ENCODE measurements around the gene ACTR1B.
"Not testable (repeated sequence)": the region's sequence is repeated elsewhere in the genome, so short reads cannot be mapped to it uniquely, and the experiment has no call there.

ACTR1B gene

DNA sequence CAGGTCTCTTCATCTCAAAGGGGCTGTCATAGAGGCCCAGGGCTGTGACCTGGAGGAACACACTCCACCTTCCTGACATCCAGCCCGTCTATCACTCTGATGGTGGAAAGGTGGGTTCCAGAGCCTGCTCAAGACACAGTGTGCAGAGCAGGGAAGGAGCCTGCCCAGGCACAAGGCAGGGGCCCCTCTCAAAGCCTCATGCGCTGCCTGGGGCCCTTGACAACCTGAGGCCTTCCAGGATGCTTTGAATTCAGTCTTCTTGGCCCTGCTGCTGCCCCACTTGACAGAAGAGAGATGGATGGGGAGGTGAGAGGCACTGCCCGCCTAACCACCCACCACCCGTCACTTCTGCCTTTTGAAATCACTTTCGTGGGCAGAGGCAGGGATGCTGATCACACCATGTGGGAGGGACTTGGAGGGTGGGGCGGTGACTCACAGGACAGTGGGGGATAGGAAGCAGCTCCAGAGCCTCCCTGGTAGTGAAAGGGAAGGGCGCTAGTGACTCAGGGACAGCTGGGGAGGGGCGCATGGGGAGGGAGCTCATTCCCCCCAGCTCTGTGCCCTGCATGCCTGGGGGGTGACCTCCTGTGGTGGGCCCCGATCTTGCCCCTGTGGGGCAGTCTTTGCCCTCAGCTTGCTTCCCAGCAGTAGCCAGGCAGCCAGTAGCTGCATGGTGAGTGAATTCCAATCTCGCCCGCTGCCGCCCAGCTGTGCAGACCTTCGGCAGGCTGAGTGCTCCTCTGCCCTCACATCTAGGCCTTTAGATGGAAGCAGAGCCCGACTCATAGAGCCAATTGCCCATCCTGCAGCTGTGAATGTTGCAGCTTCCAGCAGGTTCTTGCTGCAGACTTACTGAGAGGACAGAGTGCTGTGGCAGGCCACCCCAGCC is 44.7 kb downstream of the ACTR1B start:
- H3K27ac ChIP-seq; H3K4me2 ChIP-seq (ENCODE audit: low read length); H3K27me3 ChIP-seq (ENCODE audit: control insufficient read depth, insufficient read depth, low read length); H2AFZ ChIP-seq; H3K79me2 ChIP-seq; H3K9me3 ChIP-seq (ENCODE audit: control insufficient read depth, low read length); H3K9ac ChIP-seq; H3K36me3 ChIP-seq (ENCODE audit: control insufficient read depth, insufficient read depth, low read length); H3K4me3 ChIP-seq (ENCODE audit: low read depth, low read length); H3K4me1 ChIP-seq: not testable (repeated sequence)

DNA sequence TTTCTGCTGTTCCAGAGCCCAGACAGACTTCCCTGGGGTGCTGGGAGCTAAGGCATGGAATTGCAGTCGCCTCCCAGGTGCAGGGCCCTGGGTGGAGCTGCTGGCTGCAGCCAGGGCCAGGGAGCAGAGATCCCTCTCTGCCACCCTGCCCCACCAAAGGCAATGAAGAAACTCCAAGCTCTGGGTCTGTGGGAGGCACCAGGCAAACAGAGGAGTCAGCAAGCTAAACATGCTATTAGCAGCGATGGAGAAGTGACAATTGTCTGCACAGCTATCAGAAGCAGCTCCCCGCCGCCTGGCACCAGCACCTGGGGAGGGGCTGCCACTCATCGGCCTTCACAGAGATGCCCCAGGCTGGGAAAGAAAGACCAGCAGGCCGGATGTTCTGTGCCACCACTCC is 45.9 kb downstream of the ACTR1B start:
- no peaks in the 10 kb centered on the region for H3K9me3 ChIP-seq (ENCODE audit: control insufficient read depth, low read length)
- H3K4me1 ChIP-seq = no peaks in the 10 kb centered on the region
- H3K79me2 ChIP-seq = no peaks in the 10 kb centered on the region
- TF ChIP-seq, protein P1, sequence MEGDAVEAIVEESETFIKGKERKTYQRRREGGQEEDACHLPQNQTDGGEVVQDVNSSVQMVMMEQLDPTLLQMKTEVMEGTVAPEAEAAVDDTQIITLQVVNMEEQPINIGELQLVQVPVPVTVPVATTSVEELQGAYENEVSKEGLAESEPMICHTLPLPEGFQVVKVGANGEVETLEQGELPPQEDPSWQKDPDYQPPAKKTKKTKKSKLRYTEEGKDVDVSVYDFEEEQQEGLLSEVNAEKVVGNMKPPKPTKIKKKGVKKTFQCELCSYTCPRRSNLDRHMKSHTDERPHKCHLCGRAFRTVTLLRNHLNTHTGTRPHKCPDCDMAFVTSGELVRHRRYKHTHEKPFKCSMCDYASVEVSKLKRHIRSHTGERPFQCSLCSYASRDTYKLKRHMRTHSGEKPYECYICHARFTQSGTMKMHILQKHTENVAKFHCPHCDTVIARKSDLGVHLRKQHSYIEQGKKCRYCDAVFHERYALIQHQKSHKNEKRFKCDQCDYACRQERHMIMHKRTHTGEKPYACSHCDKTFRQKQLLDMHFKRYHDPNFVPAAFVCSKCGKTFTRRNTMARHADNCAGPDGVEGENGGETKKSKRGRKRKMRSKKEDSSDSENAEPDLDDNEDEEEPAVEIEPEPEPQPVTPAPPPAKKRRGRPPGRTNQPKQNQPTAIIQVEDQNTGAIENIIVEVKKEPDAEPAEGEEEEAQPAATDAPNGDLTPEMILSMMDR (IDR thresholded peaks at IDR 0.05) = no peak
- no peak overlapping the region for H2AFZ ChIP-seq
- no peak overlapping the region for H3K27ac ChIP-seq
- no peaks in the 10 kb centered on the region for H3K27me3 ChIP-seq (ENCODE audit: control insufficient read depth, insufficient read depth, low read length)
- H3K4me2 ChIP-seq (ENCODE audit: low read length) = no peak overlapping the region
- no peaks in the 10 kb centered on the region for H3K36me3 ChIP-seq (ENCODE audit: control insufficient read depth, insufficient read depth, low read length)
- no peak overlapping the region for H3K9ac ChIP-seq
- H3K4me3 ChIP-seq (ENCODE audit: low read depth, low read length) = no peak overlapping the region

DNA sequence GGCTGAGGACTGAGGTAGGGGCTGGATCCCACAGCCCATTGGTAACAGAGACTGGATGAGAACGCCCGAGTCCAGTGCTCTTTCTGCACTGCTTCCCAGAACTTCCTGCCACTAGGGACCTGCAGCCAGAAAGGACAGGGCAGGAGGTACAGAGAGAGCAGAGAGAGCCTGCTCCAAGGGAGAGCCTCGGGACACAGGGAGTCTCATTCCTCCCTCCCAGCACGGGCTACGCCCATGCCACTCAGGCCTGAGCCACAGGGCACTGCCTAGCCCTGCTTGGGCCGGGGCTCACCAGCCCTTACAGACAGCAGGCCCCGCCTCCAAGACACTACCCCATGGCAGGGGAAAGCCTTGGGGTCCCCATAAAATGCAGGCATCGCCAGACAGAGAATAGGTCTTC is 48.1 kb downstream of the ACTR1B start:
- not testable (repeated sequence) for H3K27ac ChIP-seq; H3K9me3 ChIP-seq (ENCODE audit: control insufficient read depth, low read length); H3K4me3 ChIP-seq (ENCODE audit: low read depth, low read length); H3K36me3 ChIP-seq (ENCODE audit: control insufficient read depth, insufficient read depth, low read length); H3K4me2 ChIP-seq (ENCODE audit: low read length); H3K9ac ChIP-seq; H3K4me1 ChIP-seq; H3K79me2 ChIP-seq; H3K27me3 ChIP-seq (ENCODE audit: control insufficient read depth, insufficient read depth, low read length); H2AFZ ChIP-seq

DNA sequence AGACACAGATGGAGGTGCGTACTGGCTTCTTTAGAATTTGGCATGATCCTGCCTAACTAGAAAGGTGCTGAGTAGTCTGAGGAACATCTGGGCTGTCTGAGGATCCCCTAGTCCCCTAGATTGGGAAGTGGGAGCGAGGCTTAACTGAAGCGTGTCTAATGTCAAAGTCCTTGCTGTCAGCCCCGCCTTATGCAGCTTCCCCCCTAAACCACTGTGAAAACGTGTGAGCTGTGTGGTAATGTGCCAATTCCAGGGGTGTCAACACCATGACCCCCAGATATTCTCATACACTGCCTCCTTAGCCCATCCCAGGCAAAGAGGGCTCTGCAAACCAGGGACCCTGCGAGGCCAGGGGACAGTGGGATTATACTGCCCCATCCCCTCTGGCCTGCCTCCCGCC is 51.9 kb downstream of the ACTR1B start:
- not testable (repeated sequence) for H3K4me1 ChIP-seq; H3K27me3 ChIP-seq (ENCODE audit: control insufficient read depth, insufficient read depth, low read length); H3K4me2 ChIP-seq (ENCODE audit: low read length); H3K79me2 ChIP-seq; H2AFZ ChIP-seq; H3K27ac ChIP-seq; H3K9ac ChIP-seq; H3K9me3 ChIP-seq (ENCODE audit: control insufficient read depth, low read length); H3K4me3 ChIP-seq (ENCODE audit: low read depth, low read length); H3K36me3 ChIP-seq (ENCODE audit: control insufficient read depth, insufficient read depth, low read length)

DNA sequence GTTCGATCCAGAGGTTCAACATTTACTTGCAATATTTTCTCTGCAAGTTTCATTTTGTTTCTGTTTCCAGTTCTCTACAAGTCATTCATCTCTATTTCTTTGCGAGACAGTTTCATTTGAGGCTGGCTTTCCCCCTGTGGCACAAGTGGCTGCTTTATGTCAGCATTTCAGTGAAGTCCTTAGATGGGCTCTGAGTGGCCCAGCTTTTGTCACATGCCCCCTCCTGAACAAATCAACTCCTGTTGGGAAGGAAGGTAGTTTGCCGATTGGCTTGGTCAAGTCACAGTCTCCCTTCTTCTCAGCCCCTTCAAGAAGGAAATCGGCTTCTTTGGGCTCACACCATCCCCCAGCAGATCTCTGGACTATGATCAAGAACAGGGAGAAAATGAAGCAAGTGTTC is 55.1 kb downstream of the ACTR1B start:
- H3K4me1 ChIP-seq; H3K79me2 ChIP-seq; H2AFZ ChIP-seq; H3K4me2 ChIP-seq (ENCODE audit: low read length); H3K27ac ChIP-seq; H3K9me3 ChIP-seq (ENCODE audit: control insufficient read depth, low read length); H3K9ac ChIP-seq; H3K36me3 ChIP-seq (ENCODE audit: control insufficient read depth, insufficient read depth, low read length); H3K27me3 ChIP-seq (ENCODE audit: control insufficient read depth, insufficient read depth, low read length); H3K4me3 ChIP-seq (ENCODE audit: low read depth, low read length): not testable (repeated sequence)
